Muscle of back (tissue), 11 donors: ENCODE data around the gene DAGLA. TPM values are rescaled to one million over a fixed set of nuclear protein-coding genes. Genes with fewer than 3 reads are reported as not detected.

Source experiments
- DNase-seq, 3 donors: peaks; one replicate each; pipeline versions ENCODE4 v3.0.0 to v3.0.0-alpha.2; 2013
- polyA plus RNA-seq, 10 donors: library from polyadenylated mRNA; unstranded; fragments of 120-200 nt; gene quantifications; one replicate each; pipeline ENCODE4 v1.2.1, GENCODE V29; 2013; ENCODE audit not compliant: insufficient read length in 10 of 10

The DAGLA gene
- polyA plus RNA-seq, 10 donors, result 3.8 to 5.8 (median 4.9) TPM

GRCh38 chr11:61690706-61691379 lies 10.7 kb downstream of the DAGLA start:
- no peak for DNase-seq

- DNase-seq, result no peak
Observed at GRCh38 chr11:61691380-61692156, 11.4 kb downstream of the DAGLA start.

- DNase-seq, result no peak
Observed at GRCh38 chr11:61693922-61694601, 13.9 kb downstream of the DAGLA start.

- no peak for DNase-seq
Observed at GRCh38 chr11:61694602-61694939, 14.4 kb downstream of the DAGLA start.

GRCh38 chr11:61694946-61695706 lies 14.9 kb downstream of the DAGLA start:
- DNase-seq, result peak in 1 of 3 donors; percentile 62

- peak in 1 of 3 donors; percentile 65 for DNase-seq
Observed at GRCh38 chr11:61695917-61696316, 15.7 kb downstream of the DAGLA start.

GRCh38 chr11:61696602-61697001 lies 16.4 kb downstream of the DAGLA start:
- DNase-seq, result no peak

- DNase-seq, result no peak
Observed at GRCh38 chr11:61697078-61697502, 16.9 kb downstream of the DAGLA start.

GRCh38 chr11:61697764-61698163 lies 17.6 kb downstream of the DAGLA start:
- no peak for DNase-seq

GRCh38 chr11:61698173-61698948 lies 18.2 kb downstream of the DAGLA start:
- peak in 1 of 3 donors; percentile 85 for DNase-seq

GRCh38 chr11:61699737-61700160 lies 19.6 kb downstream of the DAGLA start:
- DNase-seq, result no peak

GRCh38 chr11:61700212-61700611 lies 20.0 kb downstream of the DAGLA start:
- no peak for DNase-seq

- no peak for DNase-seq
Observed at GRCh38 chr11:61700720-61701119, 20.5 kb downstream of the DAGLA start.

- no peak for DNase-seq
Observed at GRCh38 chr11:61701242-61701886, 21.2 kb downstream of the DAGLA start.

GRCh38 chr11:61702701-61703312 lies 22.6 kb downstream of the DAGLA start:
- no peak for DNase-seq

GRCh38 chr11:61704838-61705237 lies 24.6 kb downstream of the DAGLA start:
- no peak for DNase-seq

- no peak for DNase-seq
Observed at GRCh38 chr11:61706452-61707400, 26.5 kb downstream of the DAGLA start.

- DNase-seq, result no peak
Observed at GRCh38 chr11:61707574-61707973, 27.4 kb downstream of the DAGLA start.

- DNase-seq, result no peak
Observed at GRCh38 chr11:61709110-61709509, 28.9 kb downstream of the DAGLA start.
